Dermis microvascular lymphatic vessel endothelial cell (primary cell): ENCODE results near the gene CEP131. TPM values are rescaled to one million over a fixed set of nuclear protein-coding genes. Genes with fewer than 3 reads are reported as not detected.

Source experiments
- DNase-seq, 2 donors: peaks; one replicate each; pipeline versions ENCODE4 v3.0.0 to v3.0.0-alpha.2; 2010; ENCODE audit warnings: low read depth in 2 of 2
- total RNA-seq: library from RNA; depleted of rRNA; stranded (reverse); fragments of >200 nt; gene quantifications from 2 replicates; pipeline ENCODE4 v1.2.1, GENCODE V29; 2014

The CEP131 gene
- 6.2 and 8.1 TPM in 2 replicates for total RNA-seq

DNA sequence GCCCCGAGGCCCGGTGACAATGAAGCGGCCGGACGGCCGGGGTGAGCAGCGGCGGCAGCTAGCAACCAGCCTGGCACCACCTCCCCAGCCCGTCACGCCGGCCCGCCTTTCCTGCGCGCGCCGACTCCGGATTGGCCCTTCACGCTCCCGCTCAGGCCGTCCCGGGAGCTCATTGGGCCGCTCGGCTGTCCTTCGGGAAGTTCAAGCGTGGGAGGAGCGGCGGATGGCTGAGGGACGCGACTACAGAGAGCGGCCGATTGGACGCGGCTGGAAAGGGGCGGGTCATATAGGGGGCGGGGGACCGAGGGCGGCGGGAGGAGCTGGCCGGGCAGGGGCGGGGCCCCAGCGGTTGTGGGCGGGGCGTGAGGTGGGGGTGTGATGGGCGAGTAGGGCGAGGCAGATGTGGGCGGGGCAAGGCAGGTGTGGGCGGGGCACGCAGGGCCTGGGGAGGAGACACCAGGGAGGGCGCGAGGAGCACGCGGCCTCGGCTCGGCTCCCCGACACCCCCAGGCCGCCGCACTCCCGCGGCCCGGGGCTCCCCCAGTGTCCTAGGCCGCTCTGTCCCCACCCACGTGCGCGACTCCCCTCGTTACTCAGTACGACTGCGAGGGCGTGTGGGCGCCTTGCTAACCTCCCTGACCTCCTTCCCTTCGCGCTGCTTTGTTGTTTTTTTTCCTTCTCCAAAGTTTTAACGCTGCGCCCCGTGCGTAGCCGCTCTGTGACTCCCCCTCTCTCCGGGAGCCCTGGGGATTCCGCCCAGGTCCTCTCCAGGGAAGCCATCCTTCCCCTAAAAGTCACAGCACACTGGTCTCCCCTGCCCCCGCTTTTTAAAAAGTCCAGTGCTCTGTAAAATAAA is at the start of gene CEP131:
Gene CEP131, minus strand, starts transcription at position 60 of the 856 bp plus-strand sequence. CDS start 2,909 bp downstream, outside the sequence.
- DNase-seq = peak; percentile 94 to 99

DNA sequence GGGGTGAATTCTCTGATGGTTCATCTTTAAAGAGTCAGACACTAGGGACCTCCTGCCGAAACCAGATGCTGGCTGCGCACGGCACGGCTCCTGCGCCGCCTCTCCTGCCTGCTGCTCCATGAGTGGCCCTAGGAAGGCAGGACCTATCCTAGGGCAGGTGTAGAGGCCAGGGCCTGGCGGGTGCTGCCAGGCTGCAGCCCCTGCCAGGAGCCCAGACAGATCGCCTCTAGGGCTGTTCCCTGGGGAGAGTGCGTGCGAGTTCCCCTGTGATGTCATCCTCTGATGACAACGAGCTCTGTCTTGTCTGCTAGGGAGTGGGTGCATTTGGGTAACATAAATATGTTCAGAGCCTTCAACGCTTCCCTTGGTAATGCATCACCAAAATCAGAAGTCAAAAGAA is 48.5 kb upstream of the CEP131 start:
- DNase-seq = no peak

DNA sequence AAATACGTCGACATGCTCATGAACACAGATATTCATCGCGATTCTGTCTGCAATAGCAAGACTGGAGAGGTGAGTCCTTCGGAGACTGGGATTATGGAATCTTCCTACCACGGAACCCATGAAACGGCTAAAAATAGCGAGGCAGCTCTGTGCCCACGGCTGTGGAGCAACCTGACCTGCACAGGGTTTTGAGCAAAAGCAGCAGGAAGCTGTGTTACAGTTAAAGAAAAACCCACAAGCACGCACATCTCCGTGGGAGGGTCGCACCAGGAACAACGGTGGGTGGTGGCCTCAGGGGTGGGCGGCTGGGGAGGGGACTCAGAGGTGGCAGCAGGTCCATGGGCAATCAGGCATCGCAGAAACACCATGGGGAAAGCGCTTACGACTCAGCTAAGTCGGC is 47.5 kb upstream of the CEP131 start:
- DNase-seq = no peak

DNA sequence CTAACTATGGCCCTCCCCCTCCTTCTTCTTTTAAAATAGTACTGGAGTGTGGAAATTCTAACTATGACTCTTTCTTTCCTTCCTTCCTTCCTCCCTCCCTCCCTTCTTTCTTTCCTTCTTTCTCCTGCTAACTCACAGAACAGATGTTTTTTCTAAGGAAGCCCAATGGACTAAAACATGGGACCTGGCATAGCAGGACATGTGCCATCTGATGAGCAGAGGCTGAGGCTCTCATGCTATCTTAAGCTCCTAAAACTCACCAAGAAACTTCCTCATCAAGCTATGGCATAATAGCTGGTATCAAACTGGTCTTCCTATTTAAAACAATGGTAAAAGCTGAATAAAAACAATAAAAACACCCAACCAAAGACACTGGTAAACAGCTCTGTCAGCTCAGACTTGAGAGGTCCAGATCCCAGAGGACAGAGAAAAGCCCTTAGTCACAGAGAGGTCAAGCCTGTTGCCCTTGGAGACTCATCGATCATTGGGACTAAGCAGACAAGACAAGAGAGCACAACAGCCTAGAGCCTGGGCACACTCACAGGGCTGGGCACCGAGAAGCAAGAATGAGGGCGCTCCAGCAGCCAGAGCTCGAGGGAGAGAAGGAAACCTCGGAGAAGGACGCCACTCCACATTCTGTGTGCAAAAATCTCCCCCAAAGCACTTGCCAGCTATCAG is 44.8 kb upstream of the CEP131 start:
- DNase-seq = no peak

DNA sequence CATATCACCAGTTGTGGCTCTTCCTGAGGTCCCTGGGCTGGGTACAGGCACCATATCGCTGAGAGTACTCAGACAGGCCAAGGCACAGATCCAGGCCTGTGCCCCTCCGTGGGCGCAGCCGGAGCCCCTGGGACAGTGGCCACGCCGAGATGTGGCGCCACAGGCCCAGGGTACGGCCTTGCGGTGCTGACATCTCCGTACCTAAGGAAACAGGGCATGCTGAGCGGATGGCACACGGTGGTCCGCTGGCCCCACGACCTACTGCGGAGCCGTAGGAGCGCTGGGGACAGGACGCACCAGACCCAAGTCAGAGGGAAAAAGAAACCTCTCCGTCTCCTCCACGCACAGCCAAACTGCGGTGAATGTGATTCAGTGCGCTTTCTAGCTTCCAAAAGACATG is 42.8 kb upstream of the CEP131 start:
- DNase-seq = no peak

DNA sequence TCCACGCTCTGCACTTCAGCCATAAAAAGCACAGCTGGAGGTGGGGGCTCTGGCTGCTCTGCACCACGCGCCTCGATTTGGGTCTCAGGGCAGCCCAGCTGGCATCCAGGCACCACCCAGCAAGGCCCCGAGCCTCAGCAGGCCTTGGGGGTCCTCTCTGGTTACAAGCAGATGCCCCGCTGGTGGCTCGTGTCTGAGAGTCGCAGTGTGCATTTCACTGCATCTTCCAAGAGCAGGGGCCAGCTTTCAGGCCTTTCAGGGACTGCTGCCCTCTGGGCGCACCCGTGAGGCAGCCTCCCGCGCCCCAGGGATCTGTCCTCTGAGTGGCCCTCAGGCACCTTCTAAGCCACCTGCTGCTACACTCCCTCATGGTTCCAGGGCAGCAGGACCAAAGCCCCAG is 41.9 kb upstream of the CEP131 start:
- DNase-seq = no peak

DNA sequence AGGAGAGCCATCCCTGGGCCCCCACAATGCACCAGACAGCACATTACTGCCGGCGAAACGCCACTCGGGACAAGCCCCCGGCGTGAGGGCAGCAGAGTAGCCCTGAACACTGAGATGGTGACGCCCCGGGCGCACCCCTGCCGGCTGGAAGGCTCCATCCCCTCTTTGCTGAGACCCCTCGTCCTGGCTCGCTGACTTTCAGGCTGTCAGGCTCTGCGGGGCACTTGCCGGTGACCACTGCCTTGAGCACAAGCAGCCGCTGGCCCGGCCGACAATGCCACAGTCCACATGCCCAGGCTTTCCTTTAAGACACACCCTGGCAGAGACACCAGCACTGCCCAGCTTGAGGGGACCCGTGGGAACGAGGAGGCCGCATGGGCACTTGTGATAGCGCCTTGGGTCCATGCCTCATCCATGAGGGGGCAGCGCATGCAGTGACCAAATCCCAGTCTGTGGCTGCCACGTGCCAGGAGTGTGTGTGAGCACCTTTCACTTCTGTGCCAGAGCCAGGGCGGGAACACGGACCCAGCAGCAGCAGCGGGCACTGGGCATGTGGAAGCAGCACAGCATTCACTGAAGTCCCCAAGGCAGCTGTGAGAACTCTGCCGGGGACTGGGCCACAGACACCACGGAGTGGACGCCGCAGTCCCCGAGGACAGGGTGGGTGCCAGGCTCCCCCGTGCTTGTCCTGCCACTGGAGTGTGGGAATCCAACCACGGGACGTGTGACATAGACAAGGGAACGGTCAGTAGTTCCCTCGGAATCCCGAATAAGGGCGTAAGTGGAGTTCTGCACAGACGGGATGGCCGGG is 40.8 kb upstream of the CEP131 start:
- no peak for DNase-seq

DNA sequence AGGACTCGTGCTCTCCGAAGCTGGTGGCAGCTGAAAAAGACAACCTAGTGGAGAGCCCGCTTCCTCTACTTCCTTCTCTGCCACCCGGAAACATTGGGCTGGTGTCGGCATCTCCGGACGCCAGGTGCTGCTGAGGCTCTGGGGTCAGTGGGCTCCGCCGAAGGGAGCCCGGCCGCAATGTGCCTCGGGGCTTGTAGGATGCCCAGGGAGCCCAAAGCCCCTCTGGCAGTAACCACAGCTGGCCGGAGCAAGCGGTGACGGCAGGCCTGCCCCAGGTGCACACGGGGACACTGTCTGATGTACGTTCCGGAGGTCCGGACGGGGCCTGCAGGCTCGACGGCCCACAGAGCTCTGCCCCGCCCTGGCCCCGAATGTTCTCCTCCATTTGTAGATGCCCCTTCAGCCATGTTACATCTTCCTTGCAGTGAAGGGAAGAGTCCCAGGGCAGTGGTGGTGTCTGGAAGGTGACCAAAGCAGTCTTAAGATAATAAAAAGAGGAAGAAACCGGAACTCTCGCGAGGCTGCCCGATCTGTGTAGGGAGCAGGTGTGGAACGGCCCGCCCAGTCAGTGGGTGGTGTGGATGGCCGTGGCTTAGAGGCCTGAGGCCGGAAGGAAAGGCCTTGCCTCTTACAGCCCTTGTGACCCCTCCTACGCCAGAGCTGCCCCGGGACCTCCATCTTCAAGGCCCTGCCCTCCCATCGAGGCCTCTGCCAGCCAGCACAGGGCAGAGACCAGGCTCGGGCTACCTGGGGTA is 39.0 kb upstream of the CEP131 start:
- DNase-seq = no peak

DNA sequence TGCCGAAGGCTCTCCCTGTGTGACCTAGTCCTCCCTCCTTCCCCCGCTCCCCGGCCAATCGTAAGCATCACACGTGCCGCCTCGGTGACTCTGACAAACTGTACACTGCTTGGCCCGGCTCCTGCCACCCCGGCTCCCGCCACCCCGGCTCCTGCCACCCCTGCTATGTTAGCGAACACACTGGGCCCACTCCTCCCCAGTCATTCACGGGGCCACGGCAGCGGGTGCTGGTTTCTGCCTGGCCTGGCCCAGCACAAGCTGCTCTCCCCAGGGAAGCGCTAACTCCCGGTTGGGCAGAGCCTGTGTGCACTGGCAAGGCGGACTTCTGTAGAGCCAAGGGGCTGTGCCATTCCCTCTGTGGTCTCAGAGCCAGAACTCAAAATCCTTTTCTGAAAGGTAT is 38.3 kb upstream of the CEP131 start:
- DNase-seq = no peak

DNA sequence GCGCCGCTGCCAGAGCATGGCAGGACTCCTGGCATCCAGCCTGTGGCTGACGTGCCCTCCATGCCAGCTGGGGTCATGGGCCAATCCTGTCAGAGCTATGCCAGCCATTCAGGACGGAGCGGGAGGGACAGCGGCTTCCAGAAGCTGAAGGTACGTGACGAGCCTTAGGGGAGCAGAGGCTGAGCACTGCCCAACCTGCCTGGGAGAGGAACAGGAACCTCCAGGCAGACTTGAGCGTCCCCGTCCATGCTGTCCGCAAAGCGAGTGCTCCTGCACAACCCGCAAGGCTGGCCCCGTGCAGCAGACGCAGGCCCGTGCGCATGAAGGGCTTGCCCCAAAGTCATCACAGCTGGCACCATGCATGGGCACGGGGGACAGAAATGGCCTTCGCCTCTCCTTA is 37.9 kb upstream of the CEP131 start:
- no peak for DNase-seq

DNA sequence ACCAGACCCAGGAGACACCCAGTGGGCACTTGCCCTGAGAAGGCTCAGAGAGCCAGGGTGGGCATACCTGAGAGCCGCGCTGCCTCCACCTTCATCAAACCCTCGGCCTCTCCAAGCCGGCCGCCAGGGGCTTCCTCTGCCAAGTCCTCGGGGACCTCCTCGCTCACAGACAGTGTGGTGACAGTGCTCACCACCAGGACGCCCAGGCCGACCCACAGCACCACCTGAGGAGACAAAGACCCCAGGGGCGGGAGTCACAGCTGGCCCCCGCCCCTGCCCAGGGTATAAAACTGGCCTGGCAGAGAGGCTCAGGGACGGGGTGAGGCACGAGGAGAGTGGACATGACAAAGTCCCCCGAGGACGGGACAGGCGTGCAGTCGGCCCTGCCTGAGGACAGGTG is 37.4 kb upstream of the CEP131 start:
- no peak for DNase-seq

DNA sequence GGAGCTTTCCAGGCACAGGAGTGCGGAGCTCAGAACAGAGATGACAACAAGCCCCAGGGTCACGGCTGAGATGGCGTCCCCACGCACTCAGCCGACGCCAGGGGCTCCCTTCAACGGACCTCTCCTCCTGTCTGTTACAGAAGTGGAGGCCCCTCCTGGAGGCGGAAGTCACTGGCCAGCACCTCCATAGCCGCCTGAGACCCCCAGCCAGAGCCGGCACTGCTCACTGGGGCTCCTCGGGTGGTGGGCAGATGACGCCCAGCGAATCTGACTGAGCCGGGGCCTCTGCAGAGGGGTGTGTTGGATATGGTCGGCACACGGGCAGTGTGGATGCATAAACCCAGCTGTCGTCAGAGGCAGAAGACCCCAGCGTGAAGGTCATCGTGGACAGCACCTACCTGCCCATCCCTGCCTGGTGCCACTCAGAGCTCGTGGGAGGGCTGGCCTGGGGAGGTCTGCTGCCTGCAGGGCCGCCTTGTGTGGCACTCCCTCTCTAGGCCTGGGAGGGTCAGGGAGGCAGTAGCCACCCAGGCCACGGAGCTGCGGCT is 36.4 kb upstream of the CEP131 start:
- no peak for DNase-seq

DNA sequence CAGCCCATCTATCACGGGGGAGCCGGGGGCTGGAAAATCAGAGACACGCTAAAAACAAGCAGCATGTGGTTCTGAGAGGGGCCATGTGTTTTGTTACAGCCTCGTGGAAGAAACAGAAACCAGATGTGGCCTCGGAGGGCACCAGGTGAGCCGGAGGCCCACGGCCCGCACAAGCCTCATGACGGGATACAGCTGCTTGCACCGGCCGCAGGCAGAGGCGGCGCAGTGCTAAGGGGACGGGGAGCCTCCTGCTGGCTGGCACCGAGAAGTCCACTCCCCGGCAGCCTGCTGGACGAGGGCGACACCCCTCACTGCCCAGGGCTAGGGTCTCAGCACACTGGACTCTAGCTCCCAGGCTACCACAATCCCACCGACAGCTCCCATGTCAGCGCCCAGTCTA is 35.5 kb upstream of the CEP131 start:
- DNase-seq = no peak

DNA sequence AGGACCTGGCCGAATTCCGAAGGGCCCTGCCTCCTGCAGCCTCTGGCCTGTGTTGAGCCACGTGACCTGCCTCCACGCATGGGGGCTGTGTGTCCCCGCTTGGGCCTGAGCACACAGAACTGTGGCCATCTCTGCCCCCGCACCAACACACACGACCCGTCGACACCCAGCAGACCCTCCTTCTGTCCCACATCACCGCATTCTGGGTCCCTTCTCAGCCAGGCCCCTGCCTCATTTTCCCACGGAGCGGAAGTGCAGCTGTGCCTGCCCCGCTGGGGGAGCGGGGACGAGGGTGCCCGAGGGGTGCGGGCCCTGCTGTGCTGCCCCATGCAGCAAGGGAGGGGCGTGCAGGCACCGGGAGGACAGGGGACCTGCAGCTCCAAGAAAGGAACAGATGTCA is 34.8 kb upstream of the CEP131 start:
- DNase-seq = no peak

DNA sequence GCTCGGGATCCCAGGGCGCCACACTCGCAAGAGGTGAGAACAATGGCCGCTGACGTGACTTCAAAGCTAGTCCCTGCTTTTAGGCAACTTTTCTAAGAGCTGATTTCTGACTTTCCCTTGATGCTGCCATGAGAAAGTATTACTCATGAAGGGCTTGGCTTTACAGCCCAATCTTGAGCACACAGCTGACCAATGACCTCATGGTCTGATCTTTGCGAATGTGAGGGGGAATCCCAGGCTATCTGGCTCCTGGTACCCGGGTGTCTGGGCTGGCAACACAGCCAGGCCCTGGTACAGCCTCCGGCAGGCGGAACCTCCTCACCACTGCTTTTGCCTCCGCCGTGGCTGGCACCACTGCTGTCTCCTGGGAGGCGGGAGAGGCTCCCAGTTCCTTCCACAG is 33.9 kb upstream of the CEP131 start:
- no peak for DNase-seq

DNA sequence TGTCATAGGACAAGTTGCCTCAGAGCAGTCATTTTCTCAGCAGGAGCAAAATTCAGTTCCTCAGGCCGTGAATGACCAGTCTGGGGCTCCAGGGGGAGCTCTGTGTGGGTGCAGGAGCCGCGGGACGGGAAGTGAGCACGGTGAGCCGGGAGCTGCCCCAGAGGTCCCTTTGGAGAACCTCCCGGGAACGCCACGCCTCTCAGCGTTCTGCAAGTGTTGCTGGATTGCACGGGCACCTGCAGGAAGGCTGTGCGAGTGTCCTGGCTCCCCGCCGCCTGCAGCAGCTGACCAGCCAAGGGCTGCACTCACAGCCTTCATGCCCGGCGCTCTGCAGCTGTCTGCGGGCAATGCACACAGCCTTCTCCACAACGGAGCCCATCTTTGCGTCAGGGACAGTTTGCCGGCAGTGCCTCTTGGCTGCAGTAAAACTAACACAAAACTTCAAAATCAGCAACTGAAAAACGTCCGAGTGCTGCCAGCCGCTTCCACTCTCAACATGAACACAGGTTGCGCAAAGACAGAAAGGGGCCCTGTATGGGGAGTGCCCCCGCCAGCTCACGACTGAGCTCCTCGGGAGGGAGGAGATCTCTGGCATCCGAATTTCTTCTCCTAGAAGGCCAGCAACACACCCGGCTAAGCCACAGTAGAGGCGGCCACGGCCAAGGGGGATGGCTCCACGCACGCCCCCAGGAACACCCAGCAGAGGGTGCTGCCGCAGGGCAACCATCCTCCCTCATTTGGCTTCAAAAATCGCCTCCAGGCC is 32.4 kb upstream of the CEP131 start:
- peak; percentile 22 to 66 for DNase-seq

DNA sequence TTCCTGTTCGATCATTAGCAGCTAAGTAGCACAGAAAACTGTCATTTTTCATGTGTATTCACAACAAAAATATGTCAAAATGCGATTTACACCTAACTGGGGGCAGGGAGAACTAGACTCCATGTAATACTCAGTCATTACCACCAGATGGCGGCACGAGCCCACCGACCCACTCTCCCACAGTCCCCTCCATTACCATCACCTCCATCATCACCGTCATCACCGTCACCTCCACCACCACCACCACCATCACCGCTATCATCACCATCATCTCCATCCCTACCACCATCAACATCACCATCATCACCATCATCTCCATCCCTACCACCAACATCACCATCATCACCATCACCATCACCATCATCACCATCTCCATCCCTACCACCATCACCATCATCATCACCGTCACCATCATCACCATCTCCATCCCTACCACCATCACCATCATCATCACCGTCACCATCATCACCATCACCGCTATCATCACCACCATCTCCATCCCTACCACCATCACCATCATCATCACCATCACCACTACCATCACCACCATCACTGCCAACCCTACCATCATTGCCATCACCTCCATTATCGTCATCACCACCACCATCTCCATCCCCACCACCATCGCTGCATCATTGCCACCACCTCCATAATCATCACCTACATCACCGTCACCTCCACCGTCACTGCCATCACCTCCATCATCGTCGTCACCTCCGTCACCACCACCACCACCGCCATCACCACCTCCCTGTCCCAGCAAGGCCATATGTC is 30.8 kb upstream of the CEP131 start:
- peak in 1 of 2 donors; percentile 53 for DNase-seq

DNA sequence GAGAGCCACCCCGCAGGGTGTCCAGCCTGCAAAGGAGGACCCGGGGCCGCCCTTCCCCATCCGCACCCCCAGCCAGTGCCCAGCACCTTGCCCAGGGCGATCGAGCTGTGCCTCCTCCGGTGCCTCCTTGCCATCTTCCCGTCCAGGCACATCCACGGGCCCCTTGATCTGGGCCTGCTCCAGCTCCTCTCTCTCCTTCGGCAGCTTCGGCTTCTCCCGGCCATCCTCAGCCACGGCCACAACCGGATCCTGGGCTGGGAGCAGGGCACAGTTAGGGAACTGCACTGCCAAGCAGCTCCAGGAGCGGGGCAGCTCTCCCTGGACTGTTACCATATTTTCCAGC is 30.2 kb upstream of the CEP131 start:
- DNase-seq = no peak

DNA sequence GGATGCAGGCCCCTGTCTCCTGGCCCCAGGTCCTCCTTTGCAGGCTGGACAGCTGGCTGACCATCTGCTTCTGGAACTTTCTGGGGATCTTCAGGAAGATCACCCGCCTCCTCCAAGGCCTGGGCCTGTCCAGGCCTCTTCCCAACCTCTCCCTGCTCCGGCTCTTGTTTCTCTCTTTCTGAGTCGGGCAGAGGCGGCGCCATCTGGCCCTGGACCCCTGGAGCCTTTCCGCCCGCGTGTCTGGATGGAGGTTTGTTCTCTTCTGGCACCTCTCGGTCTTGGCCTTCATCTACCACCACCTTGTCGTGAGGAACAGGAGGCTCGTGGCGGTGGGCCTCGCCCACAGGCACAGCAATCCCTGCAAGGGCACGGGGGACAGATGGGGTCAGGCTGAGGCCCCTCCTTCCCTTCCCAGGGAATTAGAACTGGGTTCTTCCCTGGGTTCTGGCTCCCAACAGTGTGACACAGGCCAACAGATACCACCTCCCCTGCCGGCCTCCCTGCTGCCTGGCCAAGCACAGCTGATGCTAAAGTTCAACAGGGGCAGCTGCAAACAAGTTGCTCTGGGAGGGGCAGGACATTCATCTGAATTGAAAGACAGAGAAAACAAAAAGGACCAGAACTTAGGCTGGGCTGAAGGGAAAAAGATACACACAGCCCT is 29.7 kb upstream of the CEP131 start:
- no peak for DNase-seq
